ENCODE measurements around the gene TTC23.

- TF ChIP-seq CTCF (IDR thresholded peaks at IDR 0.05) (no peak), POLR2A (IDR thresholded peaks at IDR 0.05) (no peak)
These were observed 37.0 kb downstream of the TTC23 start for GRCh38 chr15:99212406-99212805.

All from esophagus squamous epithelium (tissue), 4 donors.